ENCODE data around the gene KPNA6. TPM values are rescaled to one million over a fixed set of nuclear protein-coding genes. Genes with fewer than 3 reads are reported as not detected.
"Not testable (repeated sequence)": the region's sequence is repeated elsewhere in the genome, so short reads cannot be mapped to it uniquely, and the experiment has no call there.

The KPNA6 gene
- polyA plus RNA-seq, 3 donors, result 11.0 to 26.7 (median 20.2) TPM

DNA sequence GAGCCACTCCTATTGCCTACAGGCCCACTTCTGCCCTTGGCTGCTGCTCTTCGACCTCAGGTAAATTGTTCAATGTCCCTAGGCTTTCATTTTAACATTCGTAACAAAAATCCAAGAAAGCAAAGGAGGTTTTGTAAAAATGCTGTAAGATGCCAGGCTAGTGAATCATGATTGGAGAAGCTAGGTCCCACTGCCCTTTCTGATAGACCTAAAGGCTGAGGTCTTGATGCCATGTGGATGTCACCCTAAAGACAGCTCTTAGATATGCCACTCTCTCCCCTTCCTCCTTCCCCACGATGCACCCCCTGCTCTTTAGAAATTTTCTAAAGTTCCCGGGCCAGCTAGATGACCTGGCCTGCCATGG lies 45.0 kb upstream of the KPNA6 start:
- no peak overlapping the region for H3K4me2 ChIP-seq (replicated peaks; ENCODE audit: extremely low read depth, low read length, poor library complexity, severe bottlenecking)
- intact Hi-C loops (cut with micrococcal nuclease), result loop anchor here (5.0 to 10.0 kb wide), 3 partner anchors 48 to 401 kb away; partner anchors contain the start of gene KHDRBS1 (in 2 of the 2)
- H3K27me3 ChIP-seq (ENCODE audit: control insufficient read depth in 2 of 2, insufficient read depth in 2 of 2, low read length in 2 of 2), result no peaks in the 10 kb centered on the region
- H3K4me3 Mint-ChIP-seq, result no peak overlapping the region
- H4K20me1 ChIP-seq (ENCODE audit: insufficient read depth, low read length), result peaks cover 31% of the 10 kb centered on the region
- no peak overlapping the region for H3K4me3 ChIP-seq (replicated peaks in 1 of 3; ENCODE audit: low read depth in 2 of 3, low read length in 3 of 3)
- peaks cover 39 to 54% of the 10 kb centered on the region in 2 donors for H3K36me3 Mint-ChIP-seq
- H3K36me3 ChIP-seq (replicated peaks in 1 of 2; ENCODE audit: control insufficient read depth in 1 of 2, insufficient read depth in 2 of 2, low read length in 2 of 2), result peaks cover 41 to 47% of the 10 kb centered on the region in 2 donors
- no peak for DNase-seq
- no peaks in the 10 kb centered on the region for H3K79me2 ChIP-seq (ENCODE audit: insufficient read depth, low read length)
- peaks cover 0 to 2% (median 0%) of the 10 kb centered on the region in 3 donors for H3K27me3 Mint-ChIP-seq (ENCODE audit: low read depth in 3 of 3)
- peak overlapping the region in 1 of 2 donors; percentile 26 for H3K27ac ChIP-seq (ENCODE audit: low read depth in 1 of 2, low read length in 2 of 2)
- H3K9me3 Mint-ChIP-seq, result no peaks in the 10 kb centered on the region
- H3K9ac ChIP-seq (ENCODE audit: insufficient read depth, low read length, poor library complexity, severe bottlenecking), result no peak overlapping the region
- peaks cover 23 to 27% of the 10 kb centered on the region in 2 donors for H3K4me1 ChIP-seq (ENCODE audit: control insufficient read depth in 1 of 2, insufficient read depth in 2 of 2, low read length in 2 of 2)
- peaks cover 23% of the 10 kb centered on the region for H3K4me1 Mint-ChIP-seq
- no CpG with 5 or more reads among the region's 4 CpGs for WGBS (ENCODE audit: insufficient coverage)
- H3K9me3 ChIP-seq (replicated peaks in 1 of 2; ENCODE audit: control insufficient read depth in 1 of 2, insufficient read depth in 1 of 2, low read length in 2 of 2), result no peaks in the 10 kb centered on the region
- no peak for TF ChIP-seq CTCF (IDR thresholded peaks at IDR 0.05)
- H3K27ac Mint-ChIP-seq, result peak overlapping the region in 4 of 7 donors; percentile 16 to 70 (median 50)
- no peak overlapping the region for H2AFZ ChIP-seq (ENCODE audit: insufficient read depth, low read depth, low read length, poor library complexity, severe bottlenecking)

- WGBS (ENCODE audit: insufficient coverage), result no CpG with 5 or more reads among the region's 1 CpG
- Mint-ChIP-seq H3K4me3 (no peak overlapping the region), H3K27ac (peak overlapping the region in 2 of 7 donors; percentile 66 to 70), H3K4me1 (peaks cover 26% of the 10 kb centered on the region), H3K36me3 (peaks cover 35 to 50% of the 10 kb centered on the region in 2 donors), H3K27me3 (ENCODE audit: low read depth in 3 of 3) (peaks cover 0 to 5% (median 0%) of the 10 kb centered on the region in 3 donors), H3K9me3 (no peaks in the 10 kb centered on the region)
- intact Hi-C loops (cut with micrococcal nuclease), result loop anchor here (5.0 to 10.0 kb wide), 3 partner anchors 48 to 401 kb away; partner anchors contain the start of gene KHDRBS1 (in 2 of the 2)
- peaks cover 25 to 32% of the 10 kb centered on the region in 2 donors for H3K4me1 ChIP-seq (ENCODE audit: control insufficient read depth in 1 of 2, insufficient read depth in 2 of 2, low read length in 2 of 2)
- TF ChIP-seq CTCF (IDR thresholded peaks at IDR 0.05), result peak; percentile 70
- H2AFZ ChIP-seq (ENCODE audit: insufficient read depth, low read depth, low read length, poor library complexity, severe bottlenecking), result no peak overlapping the region
- H3K9me3 ChIP-seq (replicated peaks in 1 of 2; ENCODE audit: control insufficient read depth in 1 of 2, insufficient read depth in 1 of 2, low read length in 2 of 2), result no peaks in the 10 kb centered on the region
- peak; percentile 11 to 27 (median 19) for DNase-seq
- no peaks in the 10 kb centered on the region for H3K27me3 ChIP-seq (ENCODE audit: control insufficient read depth in 2 of 2, insufficient read depth in 2 of 2, low read length in 2 of 2)
- peaks cover 37 to 42% of the 10 kb centered on the region in 2 donors for H3K36me3 ChIP-seq (replicated peaks in 1 of 2; ENCODE audit: control insufficient read depth in 1 of 2, insufficient read depth in 2 of 2, low read length in 2 of 2)
- H3K4me2 ChIP-seq (replicated peaks; ENCODE audit: extremely low read depth, low read length, poor library complexity, severe bottlenecking), result no peak overlapping the region
- H4K20me1 ChIP-seq (ENCODE audit: insufficient read depth, low read length), result peaks cover 30% of the 10 kb centered on the region
- no peak overlapping the region for H3K9ac ChIP-seq (ENCODE audit: insufficient read depth, low read length, poor library complexity, severe bottlenecking)
- H3K27ac ChIP-seq (ENCODE audit: low read depth in 1 of 2, low read length in 2 of 2), result no peak overlapping the region
- no peak overlapping the region for H3K4me3 ChIP-seq (replicated peaks in 1 of 3; ENCODE audit: low read depth in 2 of 3, low read length in 3 of 3)
- H3K79me2 ChIP-seq (ENCODE audit: insufficient read depth, low read length), result no peaks in the 10 kb centered on the region
These were observed 44.6 kb upstream of the KPNA6 start for GRCh38 chr1:32063261-32063681.

- peaks cover 40% of the 10 kb centered on the region for H3K4me1 Mint-ChIP-seq
- peak in 1 of 3 donors; percentile 27 for DNase-seq
- Histone ChIP-seq H3K4me1 (ENCODE audit: control insufficient read depth in 1 of 2, insufficient read depth in 2 of 2, low read length in 2 of 2) (peaks cover 38 to 45% of the 10 kb centered on the region in 2 donors), H3K36me3 (replicated peaks in 1 of 2; ENCODE audit: control insufficient read depth in 1 of 2, insufficient read depth in 2 of 2, low read length in 2 of 2) (peaks cover 14 to 17% of the 10 kb centered on the region in 2 donors), H3K4me3 (replicated peaks in 1 of 3; ENCODE audit: low read depth in 2 of 3, low read length in 3 of 3) (peak overlapping the region in 1 of 3 experiments; percentile 5), H3K4me2 (replicated peaks; ENCODE audit: extremely low read depth, low read length, poor library complexity, severe bottlenecking) (peak overlapping the region; percentile 51), H3K27ac (ENCODE audit: low read depth in 1 of 2, low read length in 2 of 2) (peak overlapping the region; percentile 58 to 71)
- not testable (repeated sequence) for H3K79me2 ChIP-seq (ENCODE audit: insufficient read depth, low read length); H3K9ac ChIP-seq (ENCODE audit: insufficient read depth, low read length, poor library complexity, severe bottlenecking); H3K27me3 ChIP-seq (ENCODE audit: control insufficient read depth in 2 of 2, insufficient read depth in 2 of 2, low read length in 2 of 2); H3K9me3 ChIP-seq (replicated peaks in 1 of 2; ENCODE audit: control insufficient read depth in 1 of 2, insufficient read depth in 1 of 2, low read length in 2 of 2); H3K9me3 Mint-ChIP-seq; H2AFZ ChIP-seq (ENCODE audit: insufficient read depth, low read depth, low read length, poor library complexity, severe bottlenecking); H4K20me1 ChIP-seq (ENCODE audit: insufficient read depth, low read length); H3K4me3 Mint-ChIP-seq
- H3K27me3 Mint-ChIP-seq (ENCODE audit: low read depth in 3 of 3), result peaks cover 2 to 15% (median 5%) of the 10 kb centered on the region in 3 donors
- peaks cover 12 to 24% of the 10 kb centered on the region in 2 donors for H3K36me3 Mint-ChIP-seq
- WGBS (ENCODE audit: insufficient coverage), result 61% methylated on average over 8 of the region's 21 CpGs
- H3K27ac Mint-ChIP-seq, result peak overlapping the region; percentile 66 to 93 (median 86)
- intact Hi-C loops (cut with micrococcal nuclease), result loop anchor here (10.0 kb wide), 2 partner anchors 51 to 401 kb away; partner anchors contain the start of gene KHDRBS1 (in 2 of the 2)
These were observed 42.0 kb upstream of the KPNA6 start for GRCh38 chr1:32065613-32066488.
